GM20431 (cell line): ENCODE measurements around the gene SMIM22.

Experiments used
- in situ Hi-C: fragments of 300-500 bp; cut with MseI, MboI; formaldehyde crosslinking; loops from one replicate; pipeline ENCODE4 v1.15.0; 2020; ENCODE audit warnings: low sequenced_read_pairs; ENCODE audit not compliant: unreplicated experiment

The SMIM22 gene, protein sequence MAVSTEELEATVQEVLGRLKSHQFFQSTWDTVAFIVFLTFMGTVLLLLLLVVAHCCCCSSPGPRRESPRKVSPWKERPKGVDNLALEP

DNA sequence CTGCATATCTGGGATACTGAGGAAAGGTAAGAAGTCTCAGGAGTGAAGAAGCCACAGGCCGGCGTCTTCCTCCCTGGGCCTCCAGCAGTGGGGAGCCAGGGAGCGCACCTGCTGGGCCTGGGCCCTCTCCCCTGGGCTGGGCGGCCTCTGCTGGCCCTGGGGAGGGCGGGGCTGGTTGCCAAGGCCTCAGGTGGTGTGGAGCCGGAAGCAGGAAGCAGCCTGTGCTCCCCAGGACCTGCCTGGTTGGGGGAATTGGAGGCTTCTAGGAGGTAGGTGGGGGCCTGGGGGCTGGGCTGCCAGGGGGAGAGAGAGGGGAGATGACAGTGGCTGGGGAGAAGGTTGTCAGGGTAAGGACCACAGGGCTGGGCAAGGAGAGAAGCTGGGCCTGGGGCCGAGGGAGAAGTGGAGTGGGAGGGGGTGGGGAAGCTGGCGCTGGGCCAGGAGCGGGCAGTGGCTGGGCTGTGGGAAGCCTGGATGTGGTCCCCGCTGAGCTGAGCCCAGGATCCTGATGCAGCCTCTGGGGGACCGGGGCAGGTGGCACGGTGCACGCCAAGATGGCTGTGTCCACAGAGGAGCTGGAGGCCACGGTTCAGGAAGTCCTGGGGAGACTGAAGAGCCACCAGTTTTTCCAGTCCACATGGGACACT lies at the start of gene SMIM22:
SMIM22 (plus strand) TSS at position 189 of the 647 bp plus-strand sequence; CDS start at position 555, 366 bp downstream.
- in situ Hi-C loops = no loop called here

DNA sequence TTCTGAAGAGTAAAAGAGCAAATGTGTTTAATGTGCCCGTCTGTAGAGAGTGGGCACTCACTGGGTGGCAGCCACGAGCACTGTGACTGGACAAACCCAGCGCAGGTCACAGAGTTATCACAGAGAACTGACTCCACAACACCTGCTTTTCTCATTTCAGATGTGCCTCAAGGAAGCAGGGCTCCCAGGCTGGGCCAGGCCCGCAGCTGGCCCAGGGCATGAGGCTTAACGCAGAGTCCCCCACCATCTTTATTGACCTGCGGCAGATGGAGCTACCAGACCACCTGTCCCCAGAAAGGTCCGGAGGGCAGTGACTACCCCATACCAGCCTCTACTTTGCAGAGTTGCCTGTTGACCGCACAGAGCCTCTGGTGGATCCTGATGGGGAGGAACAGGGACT lies 49.0 kb upstream of the SMIM22 start:
- in situ Hi-C loops = no loop called here

DNA sequence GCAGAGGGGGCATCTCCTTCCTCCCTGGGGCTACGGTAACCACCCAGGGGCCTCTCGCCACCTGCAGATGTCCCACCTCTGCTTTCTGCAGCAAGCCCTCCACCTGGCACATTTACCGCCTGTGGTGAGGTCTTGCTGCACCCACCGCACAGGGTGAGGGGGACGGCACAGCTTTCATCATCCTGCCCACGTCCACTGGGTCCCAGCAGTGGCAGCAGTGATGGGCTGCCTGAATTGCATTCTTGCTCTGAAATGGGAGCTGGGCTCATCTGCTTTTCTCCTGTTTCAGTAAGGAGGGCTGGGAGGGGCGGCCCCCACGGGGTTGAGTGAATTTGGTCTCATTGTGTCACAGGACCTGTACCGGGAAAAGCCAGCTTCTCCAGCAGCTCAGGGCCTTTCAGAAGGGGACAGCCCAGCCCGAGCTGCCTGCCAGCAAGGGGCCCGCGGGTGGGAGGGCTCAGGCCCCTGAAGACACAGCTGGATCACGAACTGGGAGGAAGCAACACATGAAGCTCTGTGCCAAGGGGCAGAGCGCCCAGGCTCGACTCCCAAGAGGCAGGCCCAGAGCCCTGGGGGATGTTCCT lies 48.1 kb upstream of the SMIM22 start:
- in situ Hi-C loops = no loop called here

DNA sequence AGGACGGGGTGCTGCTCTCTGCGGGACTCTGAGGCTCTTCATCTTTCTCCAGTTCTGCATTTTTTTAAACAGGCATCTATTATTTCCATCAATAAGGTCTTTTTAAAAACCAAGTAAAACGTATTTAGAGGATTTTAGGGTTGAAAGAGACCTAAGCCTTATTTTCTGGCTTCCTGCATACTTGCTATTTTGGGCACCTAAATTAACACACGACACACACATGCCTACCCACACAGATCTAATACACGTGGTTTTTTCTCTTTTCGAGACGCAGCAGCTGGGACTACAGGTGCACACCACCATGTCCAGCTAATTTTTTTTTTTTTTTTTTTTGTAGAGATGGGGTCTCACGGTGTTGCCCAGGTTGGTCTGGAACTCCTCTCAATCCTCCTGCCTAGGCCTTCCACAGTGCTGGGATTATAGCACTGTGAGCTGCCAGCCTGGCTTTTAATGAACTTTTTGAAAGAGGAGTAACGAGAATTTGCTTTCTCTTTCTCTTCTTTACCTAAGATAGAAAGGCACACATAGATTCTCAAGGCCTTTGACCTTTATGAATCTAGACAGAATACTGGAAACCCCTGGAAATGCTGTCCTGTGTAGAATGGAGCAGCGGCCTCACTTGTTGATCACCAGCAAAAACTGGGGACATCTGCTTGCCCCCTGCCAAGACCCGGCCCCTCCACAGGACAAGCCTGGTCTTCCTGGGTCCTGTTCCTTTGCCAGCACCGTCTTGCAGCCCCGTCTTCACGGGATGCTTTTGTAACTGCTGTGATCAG lies 47.1 kb upstream of the SMIM22 start:
- in situ Hi-C loops = no loop called here

DNA sequence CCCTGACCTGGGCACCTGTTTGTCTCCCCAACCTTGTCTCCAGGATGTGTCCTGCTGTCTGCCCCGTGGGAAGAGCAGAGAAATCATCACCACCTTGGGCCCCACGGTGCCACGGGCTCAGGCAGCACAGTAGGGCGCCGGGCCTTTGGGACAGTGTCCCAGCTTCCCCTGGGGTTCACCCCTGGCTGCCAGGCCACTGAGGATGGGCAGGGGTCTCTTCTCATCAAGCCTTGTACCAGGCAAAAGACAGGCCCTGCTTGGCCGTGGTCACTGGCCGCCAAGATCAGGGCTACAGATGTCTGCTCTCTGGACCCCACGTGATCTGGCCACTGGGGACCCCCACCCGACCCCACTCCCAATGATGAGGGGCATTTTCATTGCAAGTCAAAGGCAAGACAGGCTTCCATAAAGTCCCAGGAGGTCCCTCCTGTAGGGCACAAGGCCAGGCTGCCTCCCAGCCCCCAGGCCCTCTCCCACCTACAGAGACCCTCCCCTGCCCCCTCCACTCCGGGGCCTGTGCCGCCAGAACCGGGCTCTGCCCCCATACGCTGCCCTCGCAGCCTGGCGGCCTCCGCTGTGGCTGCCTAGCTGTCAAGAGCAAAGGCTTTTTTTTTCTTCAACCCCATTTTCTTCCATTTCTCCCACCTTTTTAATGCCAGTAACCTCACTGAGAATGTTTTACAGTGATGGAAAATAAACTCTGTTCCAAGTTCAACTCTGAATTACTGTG lies 46.3 kb upstream of the SMIM22 start:
- in situ Hi-C loops = no loop called here

DNA sequence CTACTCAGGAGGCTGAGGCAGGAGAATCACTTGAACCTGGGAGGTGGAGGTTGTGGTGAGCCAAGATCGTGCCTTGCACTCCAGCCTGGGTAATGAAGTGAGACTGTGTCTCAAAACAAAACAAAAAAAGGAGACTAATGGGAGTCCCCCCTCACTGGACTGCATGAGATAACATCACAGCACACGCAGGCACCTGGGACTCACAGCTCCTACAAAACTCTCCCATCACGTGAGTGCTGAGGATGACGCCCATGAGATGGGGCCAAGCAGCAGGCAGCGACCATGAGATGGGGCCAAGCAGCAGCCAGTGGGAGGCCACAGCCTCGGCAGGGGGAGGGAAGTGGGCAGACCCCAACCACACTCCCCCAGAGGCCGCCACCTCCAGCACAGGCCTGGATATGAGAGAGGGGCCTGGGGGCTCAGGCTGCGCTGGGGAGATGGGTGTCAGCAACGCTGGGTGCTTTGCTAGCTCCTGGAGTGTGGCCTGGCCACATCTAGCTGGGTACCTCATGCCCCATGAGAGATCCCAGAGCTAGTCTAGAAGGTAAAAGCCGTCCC lies 45.4 kb upstream of the SMIM22 start:
- in situ Hi-C loops = no loop called here

DNA sequence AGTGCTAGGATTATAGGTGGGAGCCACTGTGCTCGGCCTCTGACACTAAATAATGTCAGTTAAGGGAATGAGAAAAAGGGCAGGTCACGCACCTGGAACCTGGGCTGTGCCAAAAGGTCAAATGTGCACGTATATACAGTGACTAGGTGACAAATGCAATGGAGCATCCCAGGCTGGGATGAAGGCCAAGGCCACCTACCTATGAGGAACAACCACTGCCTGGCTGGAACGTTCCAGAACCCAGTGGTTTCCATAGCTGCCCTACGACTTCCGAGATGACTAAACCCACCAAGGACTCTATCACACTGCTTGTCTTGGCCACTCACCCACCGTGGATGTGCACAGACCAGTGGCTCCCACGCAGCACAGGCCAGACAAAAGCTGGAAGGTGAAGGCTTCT lies 44.3 kb upstream of the SMIM22 start:
- in situ Hi-C loops = no loop called here

DNA sequence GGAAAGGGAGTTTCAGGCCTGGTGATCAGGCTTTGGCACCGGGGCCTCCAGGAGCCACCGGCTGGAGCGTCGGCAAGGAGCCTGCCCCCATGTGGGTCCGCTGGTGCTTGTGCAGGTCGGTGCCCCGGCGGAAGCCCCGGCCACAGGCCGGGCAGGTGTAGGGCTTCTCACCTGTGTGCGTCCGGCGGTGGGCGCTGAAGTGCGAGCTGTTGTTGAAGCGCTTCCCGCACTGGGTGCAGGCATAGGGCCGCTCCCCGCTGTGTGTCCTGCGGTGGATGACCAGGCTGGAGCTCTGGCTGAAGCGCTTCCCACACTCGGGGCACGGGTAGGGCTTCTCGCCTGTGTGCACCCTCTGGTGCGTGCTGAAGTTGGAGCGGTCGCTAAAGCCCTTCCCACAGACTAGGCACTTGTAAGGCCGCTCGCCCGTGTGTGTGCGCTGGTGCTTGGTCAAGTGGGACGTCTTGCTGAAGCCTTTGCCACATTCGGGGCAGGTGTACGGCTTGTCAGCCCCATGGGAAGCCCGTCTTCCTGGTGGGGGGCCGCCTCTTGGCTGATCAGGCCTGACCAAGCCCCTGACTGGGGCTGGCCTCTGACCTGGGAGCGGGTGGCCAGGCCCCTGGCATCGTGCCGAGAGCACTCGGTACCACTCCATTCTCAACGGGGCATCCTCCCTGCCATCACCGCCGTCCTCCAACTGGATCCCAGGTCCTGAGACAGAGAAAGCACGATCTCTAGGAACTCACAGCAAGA lies 42.6 kb upstream of the SMIM22 start:
- in situ Hi-C loops = no loop called here

DNA sequence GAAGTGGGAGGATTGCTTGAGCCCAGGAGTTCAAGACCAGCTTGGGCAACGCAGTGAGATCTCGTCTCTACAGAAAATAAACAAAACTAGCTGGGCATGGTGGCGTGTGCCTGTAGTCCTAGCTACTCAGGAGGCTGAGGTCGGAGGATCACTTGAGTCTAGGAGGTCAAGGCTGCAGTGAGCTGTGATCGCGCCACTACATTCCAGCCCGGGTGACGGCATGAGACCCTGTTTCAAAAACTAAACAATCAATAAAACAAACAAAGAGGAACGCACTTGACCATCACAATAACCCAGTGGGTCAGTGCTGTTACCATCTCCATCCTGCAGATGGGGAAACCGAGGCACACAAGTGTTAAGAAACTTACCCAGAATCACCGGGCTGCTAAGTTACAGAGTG lies 41.9 kb upstream of the SMIM22 start:
- in situ Hi-C loops = no loop called here

DNA sequence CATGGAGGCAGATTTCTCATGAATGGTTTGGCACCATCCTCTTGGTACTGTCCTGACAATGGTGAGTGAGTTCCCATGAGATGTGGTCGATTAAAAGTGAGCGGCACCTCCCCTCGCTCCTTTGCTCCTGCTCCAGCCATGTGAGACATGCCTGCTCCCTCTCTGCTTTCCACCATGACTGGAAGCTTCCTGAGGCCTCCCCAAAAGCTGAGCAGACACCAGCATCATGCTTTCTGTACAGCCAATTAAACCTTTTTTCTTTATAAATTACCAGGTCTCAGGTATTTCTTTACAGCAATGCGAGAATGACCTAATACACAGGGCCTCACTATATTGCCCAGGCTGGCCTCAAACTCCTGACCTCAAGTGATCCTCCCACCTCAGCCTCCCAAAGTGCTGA lies 40.3 kb upstream of the SMIM22 start:
- in situ Hi-C loops = no loop called here

DNA sequence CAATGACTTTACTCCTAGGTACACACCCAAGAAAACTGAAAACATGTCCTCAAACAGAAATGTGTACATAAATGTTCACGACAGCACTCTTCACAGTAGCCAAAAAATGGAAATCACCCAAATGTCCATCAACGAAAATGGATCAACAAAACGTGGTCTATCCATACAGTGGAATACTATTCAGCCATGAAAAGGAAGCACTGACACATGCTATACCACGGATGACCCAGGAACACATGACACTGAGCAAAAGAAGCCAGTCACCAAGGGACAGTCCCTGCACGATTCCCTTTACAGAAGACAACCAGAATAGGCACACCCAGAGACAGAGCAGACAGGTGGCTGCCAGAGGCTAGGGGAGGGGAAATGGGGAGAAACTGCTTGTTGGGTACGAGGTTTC lies 39.5 kb upstream of the SMIM22 start:
- in situ Hi-C loops = no loop called here

DNA sequence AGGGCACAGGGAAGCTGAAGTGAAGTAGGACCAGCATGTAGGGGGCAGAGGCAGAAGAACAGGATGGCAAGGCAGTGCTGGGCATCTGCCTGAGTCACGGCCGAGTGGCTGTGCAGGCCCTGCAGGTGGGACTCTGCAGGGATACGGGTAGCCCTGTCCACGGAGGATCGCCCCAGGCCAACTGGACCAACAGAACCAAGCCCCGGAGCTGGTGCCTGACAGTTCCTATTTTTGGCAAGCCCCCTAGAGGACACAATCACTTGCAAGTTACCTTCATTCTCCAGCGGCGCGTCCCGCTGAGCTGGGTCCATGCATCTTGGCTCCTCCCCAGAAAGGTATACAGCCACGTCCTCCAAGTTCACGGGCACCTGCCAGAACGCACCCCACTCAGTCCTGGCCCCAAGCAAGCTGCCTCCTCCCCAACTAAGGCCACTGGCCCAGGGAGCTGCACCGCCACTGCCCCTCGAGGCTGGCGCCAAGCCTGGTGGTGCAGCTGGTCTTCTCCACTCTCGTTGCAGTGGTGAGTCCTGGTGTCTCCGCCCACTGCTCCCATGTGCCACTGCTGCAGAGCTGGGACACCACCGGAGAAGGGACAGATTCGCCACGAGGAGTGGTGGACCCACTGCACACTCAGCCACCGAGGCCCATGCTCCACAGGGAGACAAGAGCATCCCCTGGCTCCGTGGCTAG lies 34.8 kb upstream of the SMIM22 start:
- in situ Hi-C loops = no loop called here

DNA sequence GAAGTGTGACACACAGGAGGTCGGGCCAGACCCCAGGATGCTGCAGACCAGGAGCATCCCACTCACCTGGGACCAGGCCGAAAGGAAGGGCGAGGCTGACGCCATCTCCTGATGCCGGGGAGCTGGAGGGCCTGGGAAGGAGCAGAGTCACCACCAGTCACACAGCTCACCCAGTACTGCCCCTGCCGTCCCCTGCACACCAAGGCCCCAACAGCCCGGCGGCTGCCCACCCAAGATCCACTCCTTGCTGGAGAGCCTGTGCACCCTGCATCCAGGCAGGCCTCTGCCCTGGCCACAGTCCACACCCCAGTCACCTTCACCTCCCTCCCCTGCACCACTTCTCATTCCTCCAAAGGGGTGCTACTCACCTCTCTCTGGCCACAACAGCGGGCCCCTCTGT lies 33.0 kb upstream of the SMIM22 start:
- in situ Hi-C loops = no loop called here

DNA sequence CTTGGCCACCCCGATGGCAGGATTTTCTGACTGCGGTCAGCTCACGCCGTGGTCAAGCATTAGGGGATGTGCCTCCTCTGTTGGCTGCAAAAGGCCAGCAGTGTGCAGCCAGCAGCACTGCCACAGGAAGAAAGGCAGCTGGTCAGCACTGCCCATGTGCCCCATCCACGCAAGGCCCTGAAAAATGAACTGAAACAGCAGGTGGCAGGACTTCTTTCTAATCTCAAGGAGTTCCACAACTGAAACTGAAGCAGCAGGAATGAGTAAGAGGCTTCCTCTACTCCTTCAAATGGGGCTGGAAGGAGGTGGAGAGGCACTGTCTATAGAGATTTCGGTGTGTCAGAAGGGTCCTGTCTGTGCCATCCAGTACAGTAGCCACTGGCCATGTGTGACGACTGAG lies 31.4 kb upstream of the SMIM22 start:
- in situ Hi-C loops = no loop called here

DNA sequence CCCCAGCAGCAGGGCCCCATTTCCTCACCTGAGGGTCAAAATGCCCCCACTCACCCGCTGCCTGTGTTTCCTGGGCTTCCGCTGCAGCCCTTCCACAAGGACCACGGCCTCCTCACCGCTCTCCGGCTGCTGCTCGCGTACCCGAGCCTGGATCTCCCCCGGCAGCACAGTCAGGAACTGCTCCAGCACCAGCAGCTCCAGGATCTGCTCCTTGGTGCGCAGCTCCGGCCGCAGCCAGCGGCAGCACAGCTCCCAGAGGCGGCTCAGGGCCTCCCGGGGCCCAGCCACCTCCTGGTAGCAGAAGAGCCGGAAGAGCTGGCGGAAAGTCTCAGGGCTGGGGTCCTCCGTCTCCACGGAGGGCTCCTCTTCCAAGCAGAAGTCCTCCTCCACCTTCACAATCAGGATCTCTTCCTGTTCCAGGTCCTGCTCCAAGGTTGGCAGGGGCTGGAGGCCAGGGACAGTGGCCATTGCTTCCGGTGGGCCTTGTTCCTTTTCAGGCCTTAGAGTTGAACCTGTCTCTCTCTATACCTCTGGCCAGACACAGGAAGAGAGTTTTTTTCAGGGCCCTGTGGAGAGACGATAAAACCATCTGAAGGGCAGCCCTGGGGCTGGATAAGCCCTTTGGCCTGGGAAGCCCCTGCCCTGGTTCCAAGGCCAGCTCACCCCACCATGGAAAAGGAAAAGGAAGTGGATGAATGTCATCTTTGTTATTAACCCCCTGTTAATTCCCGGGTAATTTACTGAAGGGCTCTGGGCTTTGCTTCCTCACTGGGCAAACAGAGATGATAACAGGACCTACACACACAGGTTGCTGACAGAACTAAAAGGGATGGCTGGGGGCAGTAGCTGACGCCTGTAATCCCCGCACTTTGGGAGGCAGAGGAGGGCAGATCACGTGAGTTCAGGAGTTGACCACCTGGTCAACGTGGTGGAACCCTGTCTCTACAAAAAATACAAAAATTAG lies 29.4 kb upstream of the SMIM22 start:
- in situ Hi-C loops = no loop called here

DNA sequence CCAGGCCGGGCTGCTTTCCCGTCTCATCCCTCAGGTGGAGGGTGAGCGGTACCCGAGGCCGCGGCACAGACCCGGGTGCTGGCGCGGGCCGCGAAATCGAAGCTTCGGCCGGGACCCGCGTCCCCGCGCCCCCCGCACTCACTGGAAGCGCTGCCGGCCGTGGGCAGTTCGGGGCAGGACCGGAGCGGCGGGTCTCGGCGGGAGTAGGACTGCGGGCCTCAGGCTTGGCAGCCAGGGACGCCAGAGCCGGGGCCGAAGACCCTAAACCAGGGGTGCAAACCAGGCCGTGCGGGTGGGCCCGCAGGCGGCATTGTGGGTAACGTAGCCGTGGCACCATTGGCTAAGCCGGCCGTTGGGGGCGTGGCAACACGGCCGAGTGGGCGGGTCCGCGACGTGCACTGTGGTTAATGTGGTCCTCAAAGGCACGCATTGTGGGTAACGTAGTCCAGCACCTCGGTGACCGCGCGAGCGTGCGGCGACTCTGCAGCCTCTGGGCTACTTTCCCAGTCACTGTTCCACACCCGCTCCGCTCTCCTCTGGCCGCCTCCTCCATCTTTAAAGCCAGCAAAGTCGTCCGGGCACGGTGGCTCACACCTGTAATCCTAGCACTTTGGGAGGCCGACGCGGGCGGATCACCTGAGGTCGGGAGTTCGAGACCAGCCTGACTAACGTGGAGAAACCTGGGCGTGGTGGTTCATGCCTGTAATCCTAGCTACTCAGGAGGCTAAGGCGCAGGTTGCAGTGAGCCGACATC lies 28.1 kb upstream of the SMIM22 start, which contains the start of gene ZNF500:
ZNF500 (minus strand) TSS at position 288 of the 754 bp plus-strand sequence. CDS start 1,184 bp downstream, outside the sequence.
- in situ Hi-C loops = no loop called here

DNA sequence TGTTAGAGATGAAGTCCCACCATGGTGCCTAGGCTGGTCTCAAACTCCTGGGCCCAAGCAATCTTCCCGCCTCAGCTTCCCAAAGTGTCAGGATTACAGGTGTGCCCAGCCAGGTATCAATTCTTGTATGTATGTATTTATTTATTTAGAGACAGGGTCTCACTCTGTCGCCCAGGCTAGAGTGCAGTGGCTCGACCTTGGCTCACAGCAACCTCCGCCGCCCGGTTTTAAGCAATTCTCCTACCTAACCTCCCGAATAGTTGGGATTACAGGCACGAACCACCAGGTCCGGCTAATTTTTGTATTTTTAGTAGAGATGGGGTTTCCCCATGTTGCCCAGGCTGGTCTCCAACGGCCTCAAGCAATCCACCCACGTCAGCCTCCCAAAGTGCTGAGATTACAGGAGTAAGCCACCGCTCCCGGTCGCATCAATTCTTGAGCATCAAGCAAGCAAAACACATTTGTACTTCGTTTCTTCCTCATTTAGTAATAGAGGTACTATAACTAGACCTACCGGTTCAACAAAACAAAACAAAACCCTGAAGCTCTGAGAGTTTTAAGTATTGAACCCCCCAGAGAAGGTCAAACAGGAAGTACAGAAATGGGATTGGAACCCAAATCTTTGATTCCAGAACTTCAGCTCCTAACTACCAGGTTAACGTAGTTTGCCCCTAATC lies 27.2 kb upstream of the SMIM22 start:
- in situ Hi-C loops = no loop called here
